HG03432 (cell line): ENCODE measurements around the gene ARHGAP1.
"Not testable (repeated sequence)": the region's sequence is repeated elsewhere in the genome, so short reads cannot be mapped to it uniquely, and the experiment has no call there.

Experiments used
- ATAC-seq: cut with Tn5 transposase; IDR thresholded peaks from one replicate; pipeline ENCODE4 v1.9.1; 2021; ENCODE audit warnings: mild to moderate bottlenecking, moderate library complexity; ENCODE audit not compliant: unreplicated experiment

Gene ARHGAP1

DNA sequence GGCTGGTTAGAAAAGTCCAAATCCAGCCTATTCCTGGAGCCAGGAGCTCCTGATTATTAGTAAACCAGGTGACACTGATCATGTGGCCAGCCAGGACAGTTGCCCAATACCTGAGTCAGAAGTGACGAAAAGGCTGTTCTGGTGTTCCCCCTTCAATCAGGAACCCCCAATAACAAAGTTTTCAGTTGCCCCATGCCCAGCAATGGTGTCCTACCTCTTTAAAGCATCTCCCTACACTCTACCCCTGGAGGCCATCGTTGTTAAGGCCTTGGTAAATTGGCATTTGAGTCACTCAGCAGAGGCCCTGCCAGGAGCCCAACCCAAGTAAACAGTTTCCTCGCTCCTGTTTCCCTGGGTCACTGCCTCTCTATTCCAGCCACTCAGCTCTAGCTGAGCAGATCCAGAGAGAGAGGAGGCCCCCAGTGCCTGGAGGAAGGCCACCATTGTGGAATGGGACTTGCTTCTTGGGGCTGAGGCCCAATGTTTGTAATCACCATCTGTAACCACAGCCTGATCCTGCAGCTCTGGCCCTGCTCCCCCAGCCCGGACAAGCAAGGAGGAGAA, 25.0 kb downstream of the ARHGAP1 start:
- ATAC-seq = no peak

DNA sequence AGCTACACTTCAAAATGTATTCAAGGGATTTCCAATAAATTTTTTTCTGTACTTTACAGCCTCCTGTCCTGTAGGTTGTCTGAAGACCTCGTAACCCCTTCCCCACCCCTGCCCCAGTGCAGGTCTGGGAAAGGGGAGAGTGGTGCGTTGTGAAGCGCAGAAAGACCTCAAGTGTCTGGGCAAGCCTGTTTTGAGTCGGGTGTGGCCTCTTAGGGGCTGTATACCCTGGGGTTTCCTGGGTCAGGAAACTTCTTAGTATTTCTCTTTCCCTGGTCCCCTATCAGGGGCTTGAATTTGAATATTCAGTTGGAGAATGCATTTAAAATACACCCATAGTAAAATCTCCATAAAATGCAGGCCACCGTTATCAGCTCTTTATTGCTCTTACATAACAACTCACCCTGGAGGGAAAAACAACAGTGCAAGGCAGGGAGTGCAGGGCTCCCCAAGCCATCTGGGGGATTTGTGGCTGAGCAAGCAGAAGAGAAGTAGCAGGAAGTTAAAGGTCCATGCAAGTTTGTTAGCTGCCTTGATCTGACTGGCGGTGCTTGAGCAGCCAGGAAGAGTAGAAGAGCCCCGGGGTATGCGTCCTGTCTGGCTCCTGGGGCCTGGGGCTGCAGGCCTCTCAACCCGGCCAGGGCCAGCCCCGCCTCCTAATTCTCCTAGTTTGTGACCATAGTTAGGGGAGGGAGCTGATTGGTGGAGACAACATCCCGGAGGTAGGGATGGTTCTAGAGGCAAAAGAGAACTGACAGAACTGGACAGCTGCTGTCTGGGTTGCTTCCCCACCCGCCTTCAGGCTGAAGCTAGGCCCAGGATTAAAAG, 25.7 kb downstream of the ARHGAP1 start:
- ATAC-seq = no peak

DNA sequence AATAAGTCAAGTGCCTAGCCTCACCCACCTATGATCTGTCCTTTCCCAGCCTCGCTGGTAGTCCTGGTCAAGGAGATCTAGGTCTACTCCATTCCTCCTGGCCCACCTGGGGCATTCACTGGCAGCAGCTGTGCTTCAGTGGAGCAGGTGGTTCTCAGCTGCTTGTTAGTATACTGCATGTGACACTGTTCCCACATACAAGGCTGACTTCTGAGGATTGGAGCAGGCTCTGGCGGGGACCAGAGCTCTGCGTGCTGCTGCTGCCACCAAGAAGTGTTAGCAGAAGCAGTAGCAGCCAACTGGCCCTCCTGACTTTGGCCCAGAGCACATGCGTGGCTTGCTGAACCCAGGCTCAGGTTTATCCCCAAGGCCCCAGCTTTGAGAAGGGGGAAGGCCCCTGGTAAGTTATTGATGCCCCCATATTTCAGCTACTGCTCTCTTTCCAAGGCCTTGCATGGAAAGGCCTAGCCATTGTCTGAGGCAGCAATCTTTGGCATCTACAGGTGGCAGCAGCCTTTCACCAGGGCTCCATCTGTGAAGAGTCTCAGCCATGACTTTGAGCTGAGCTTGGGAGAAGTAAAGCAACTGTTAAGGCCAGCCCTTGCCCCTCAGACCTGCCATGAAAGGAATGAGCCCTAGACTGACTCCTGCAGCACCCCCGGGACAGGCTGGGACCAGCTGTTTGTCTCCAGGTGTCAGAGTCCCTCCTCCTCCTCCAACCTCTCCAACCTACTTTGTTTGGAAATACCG, 26.5 kb downstream of the ARHGAP1 start:
- ATAC-seq = no peak

DNA sequence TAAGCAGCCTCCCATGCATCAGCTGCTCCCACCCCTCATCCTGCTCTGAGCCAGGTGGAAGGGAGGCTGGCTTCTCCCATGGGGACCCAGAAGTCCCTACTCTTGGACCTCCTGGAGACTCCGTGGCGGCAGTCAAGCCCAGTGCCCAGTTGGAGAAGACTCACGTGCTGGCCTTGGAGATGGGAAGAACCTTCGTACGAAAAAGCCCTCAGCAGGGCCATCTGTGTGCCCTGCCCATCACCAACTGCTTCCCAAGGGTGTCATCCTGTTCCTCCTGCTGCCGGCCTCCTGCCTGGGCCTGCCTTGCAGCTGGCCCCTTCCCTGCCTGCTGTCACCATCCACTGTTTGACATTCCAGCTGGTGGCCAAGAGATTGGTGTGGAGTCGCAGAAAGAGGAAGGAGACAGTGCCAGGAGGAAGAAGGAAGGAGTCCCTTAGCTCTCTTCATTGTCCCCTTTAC, 28.0 kb downstream of the ARHGAP1 start:
- ATAC-seq = no peak

DNA sequence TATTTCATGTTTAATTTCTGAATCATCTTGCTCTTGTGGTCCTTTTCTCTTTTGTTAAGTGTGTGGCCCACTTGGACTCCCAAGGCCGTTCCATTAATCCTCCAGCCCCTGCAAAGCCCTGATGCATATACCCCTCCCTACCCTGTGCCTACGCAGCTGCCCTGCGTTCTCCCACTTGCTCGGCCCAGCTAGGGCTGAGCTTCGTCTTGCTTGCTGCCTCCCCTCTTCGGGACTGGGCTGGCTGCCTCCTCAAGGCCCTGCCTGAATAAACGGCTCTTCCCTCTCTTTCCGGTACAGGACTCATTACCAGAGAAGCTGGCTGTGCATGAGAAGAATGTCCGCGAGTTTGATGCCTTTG, 28.5 kb downstream of the ARHGAP1 start:
- no peak for ATAC-seq

DNA sequence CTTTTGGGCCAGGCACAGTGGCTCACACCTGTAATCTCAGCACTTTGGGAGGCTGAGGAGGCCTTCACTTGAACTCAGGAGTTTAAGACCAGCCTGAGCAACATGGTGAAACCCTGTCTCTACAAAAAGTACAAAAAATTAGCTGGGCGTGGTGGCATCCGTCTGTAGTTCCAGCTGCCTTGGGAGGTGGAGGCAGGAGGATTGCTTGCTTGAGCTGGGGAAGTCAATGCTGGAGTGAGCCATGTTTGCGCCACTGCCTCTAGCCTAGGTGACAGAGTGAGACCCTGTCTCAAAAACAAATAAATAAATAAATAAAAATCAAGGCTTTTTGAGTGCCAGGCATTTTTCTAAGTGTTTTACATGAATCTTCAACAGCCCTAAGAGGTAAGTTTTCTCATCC, 29.9 kb downstream of the ARHGAP1 start:
- ATAC-seq = not testable (repeated sequence)

DNA sequence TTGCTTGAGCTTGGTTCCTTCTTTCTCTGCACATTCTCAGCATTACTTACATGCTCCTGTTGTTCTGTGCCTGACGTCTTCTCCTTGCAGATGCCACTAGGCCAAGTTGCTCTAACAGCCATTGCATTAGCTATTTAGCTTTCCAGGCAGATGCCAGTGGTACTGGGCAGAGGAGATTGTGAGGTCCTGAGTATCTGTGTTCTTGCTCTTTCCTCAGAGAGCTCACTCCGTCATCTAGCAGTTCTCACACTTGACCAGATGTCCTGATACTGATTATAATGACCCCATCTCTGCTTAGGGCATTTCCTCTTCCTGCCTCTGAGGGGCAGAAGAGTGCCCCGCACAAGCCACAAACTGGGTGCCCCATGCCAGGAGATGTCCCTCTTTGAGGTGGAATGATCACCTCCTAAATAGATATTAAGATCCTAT, 30.7 kb downstream of the ARHGAP1 start:
- no peak for ATAC-seq

DNA sequence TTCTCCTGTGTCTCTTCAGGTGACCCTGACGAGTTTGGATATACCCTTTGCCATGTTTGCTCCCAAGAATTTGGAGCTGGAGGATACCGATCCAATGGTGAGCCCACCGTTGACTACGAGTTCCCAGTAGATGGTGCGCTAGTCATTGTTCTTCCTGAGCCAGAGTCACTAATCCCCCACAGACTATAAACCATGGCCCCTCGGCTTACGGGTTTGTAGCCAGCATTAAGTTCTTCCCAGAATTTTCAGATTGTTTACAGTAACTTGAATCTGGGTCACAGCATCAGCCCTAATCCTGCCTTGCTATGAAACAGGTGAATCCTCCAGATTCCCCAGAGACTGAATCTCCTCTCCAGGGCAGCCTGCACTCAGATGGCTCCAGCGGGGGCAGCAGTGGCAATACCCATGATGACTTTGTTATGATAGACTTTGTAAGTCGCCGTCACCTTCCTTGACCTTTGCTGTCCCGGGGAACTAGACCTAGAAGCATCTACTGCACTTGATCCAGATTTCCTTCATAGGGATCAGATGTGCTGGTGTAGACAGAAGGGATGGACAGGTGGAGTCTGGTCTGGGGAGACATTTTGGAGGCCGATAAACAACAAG, 31.8 kb downstream of the ARHGAP1 start:
- no peak for ATAC-seq

DNA sequence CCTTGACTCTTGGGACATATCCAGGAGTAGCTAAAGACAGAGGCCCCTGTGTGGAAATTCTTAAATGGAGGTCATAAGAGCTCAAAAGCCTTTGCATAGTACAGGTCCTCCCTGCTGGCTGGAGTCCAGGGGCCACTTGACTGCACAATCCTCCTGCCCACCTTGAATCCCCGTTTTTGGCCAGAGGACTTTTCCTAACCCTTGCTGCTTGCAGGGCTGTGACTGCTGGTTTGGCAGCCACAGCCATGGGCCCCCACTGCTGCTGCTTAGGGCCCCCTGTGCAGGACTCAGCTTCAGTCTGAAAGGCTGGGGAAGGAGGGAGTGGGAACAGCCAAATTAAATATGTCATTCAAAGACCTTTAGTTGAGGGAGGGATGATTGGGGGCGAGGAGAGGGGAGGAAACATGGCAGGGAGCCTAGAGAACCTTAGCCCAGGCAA, 33.4 kb downstream of the ARHGAP1 start:
- ATAC-seq = no peak

DNA sequence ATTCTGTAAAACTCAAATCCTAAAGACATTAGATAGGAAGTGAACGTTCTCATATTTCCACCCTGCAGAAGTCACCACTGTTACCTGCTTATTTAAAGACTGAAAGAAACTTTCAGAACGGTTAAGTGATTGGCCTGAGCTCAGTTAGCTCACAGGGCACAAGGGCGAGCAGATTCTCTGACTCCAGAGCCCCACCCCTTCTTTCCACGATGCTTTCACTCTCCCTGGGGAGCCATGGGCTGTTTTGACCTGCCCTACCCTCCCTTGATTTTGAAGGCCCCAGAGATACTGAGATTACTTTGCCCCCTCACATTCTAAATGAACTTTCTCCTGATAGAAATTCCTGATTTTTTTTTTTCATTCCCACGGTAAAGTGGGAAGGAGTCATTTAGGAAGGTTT, 33.9 kb downstream of the ARHGAP1 start:
- ATAC-seq = no peak

DNA sequence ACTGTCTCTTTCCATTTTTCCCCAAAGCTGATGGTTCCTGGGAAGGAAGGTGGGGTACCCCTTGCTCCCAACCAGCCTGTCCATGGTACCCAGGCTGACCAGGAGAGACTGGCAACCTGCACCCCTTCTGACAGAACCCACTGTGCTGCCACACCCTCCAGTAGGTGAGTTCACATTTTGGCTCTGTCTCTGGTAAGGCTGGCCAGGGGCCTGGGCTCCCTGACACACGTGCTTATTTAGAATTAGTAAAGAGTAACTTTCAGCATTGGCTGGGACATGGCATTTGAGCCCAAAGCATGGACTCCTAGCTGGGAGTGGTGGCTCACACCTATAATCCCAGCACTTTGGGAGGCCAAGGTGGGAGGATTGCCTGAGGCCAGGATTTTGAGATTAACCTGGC, 35.1 kb downstream of the ARHGAP1 start:
- ATAC-seq = no peak

DNA sequence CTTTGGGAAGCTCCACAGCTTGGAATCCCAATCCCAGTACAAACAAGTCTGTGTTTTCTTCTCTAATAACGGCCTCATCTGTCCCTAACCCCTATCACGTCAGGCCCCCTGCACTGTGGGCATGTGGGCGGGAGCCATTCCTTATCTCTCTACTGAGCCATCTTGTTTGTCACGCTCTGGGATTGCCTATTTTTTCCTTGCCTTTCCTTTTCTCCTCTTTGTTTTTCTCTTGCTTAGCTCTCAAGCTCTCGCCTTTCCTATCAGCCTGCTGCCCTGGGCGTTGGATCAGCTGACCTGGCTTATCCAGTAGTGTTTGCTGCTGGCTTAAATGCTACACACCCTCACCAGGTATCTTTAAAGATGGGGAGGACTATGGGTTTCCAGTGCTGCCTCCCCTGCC, 35.8 kb downstream of the ARHGAP1 start:
- ATAC-seq = no peak

DNA sequence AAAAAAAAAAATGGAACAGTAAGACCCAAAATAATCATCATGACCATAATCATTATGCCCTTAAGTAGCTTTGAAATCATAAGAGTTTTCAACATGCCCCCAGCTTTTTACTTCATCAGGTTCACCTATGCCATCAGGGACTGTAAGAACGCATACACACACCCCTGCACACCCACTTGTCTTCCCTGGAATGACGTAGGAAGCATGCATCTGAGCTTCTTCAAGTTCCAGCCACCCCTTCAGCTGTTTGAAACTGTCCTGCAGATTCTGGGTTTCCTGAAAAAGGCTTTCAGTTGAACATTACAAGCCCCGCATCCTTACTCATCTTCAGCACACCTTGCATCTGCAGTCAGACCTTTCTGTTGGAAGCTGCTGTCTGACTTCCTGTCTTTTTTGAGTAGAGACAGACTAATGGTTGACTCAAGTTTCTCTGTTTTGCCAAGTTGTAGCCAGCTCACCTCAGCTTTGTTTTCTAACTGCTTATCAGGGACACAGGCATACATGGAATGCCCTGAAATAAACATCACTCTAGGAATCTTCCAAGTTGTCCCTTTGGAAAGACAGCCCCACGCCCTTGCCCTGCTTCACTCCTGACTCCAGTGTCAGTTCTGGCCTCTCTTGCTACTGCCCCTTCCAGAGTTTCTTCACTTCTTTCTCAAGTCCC, 37.0 kb downstream of the ARHGAP1 start:
- ATAC-seq = no peak

DNA sequence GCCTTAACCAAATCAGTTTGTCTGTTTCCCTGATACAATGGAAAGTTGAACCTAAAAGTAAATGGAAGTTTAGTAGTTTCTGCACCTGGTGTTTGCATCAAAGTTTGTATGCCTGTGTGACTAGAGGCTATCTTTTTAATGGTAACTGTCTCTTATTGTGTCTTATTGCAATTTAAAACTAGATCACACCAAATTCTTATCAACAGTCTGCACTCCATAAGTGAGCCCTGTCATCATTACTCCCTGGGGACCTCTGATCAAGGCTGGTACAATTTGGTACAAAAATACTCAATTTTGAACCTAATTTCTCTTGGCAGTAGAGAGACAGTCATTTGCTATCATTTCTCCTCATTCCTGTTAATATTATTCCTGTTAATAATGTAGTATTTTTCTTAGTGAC, 38.1 kb downstream of the ARHGAP1 start:
- ATAC-seq = no peak

DNA sequence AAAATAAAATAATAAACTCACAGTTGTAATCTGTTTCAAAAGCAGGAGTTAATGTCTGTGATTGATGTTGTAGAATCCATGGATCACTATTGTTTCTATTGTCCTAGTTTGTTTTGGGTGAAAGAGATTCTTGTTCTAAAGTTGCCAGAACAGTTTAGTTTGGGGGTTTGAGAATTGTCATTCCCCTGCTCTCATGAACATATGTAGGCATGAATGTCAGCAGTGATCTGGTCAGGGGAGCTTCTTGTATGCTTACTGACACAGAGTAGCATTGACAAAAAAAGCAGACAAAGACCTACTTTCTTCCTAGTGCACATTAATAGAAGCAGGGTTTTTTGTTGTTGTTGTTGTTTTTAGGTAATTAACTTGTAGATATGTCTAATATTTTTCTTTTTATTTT, 38.6 kb downstream of the ARHGAP1 start:
- no peak for ATAC-seq

DNA sequence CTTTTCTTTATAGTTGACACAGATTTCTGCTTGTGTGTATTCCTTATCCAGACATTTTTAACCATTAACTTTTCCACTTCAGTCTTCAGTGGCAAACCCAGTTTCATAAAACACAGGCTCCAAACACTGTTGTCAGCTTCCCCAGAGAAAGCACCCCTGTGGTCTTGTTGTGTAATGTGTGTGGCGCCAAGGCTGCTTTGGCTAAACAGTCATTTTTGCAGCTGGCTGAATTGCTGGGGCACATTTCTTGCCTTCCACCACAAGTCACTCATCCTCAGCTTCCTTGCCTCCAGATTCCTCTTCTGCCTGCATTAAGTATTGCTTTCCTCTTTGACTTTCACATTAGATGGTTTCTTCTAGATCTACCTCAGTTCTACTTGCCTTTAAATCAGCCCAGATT, 40.5 kb downstream of the ARHGAP1 start:
- ATAC-seq = no peak

DNA sequence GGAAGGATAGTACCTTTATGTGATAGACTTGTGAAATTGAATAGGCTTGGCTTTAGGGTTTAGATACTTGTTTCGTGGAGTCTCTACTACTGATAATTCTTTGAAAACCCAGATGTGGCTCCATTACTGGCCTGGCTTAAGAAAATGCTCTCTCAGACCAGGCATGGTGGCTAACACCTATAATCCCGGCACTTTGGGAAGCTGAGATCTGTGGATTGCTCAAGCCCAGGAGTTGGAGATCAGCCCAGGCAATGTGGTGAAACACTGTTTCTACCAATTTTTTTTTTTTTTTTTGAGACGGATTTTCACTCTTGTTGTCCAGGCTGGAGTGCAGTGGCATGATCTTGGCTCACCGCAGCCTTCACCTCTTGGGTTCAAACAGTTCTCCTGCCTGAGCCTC, 42.2 kb downstream of the ARHGAP1 start:
- no peak for ATAC-seq

DNA sequence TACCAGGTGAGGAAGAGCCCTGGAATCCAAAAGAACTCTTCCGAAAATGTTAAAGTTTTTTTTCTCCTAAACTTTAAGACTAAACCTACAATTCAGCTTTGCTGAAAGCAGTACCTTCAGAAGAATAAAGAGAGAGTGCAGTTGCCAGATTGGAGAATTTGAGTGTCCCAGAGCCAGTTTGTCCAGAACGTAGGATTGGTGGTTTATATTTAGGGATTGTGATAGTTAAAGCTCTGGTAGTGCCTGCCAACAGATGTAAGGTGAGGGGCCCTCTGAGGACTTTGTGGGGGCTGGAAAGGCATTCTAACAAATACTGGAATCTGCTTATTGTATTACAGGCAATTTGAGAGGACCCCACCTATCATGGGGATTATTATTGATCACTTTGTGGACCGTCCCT, 43.2 kb downstream of the ARHGAP1 start:
- ATAC-seq = no peak

DNA sequence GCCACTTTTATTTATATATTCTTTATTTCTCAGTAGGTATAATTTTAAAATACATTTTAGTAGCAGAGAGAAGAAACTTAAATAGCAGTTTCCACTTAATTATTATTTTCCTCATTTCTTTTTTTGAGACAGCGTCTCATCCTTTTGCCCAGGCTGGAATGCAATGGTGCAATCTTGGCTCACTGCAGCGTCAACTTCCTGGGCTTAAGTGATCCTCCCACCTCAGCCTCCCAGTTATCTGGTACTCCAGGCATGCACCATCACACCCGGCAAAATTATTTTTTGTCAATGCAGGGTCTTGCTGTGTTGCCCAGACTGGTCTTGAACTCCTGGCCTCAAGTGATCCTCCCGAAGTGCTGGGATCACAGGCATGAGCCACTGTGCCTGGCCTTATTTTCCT, 44.8 kb downstream of the ARHGAP1 start:
- no peak for ATAC-seq

DNA sequence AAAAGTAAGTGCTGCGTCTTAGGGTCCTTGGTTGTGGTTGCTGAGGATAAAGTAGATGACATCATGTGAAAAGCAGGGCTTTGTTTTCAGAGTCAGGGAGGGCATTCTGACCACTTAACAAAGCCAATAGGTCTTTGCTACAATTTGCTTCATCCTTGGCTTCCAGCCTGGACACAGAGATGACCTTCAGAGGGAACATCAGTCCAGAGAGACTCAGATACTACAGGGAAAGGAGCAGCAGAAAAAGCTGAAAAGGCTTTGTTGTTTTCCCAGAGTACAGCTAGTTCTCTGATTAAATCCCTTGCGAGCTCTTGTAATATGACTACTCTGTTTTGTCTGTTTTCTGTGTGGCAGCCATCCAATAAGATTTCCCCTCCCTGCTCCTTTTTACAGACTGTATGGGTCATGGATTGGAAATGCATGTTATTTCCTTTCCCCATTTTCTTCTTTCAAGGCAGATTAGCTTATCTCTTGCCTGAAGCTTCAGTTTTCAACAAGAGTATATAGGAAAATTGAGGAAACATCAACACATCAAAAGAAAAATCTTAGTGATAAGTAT, 51.2 kb downstream of the ARHGAP1 start:
- no peak for ATAC-seq

DNA sequence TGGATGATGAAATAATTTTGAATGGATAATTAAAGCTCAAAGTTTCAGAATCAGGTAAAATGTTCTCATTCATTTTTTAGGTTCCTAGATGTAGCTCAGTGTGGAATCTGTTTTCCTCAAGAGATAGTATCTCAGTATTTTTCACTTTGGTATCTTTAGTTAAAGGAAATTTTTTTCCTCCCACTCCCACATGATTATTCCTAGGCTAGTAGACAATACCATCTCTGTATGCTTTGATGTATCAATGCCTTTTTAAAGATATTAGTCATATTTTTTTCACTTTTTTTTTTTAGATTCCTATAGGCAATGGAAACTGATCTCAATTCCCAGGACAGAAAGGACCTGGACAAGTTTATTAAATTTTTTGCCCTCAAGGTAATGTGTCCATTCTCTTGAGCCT, 56.4 kb downstream of the ARHGAP1 start:
- no peak for ATAC-seq
